Erythroblast (primary cell): ENCODE data around the gene AHCYL2.

Experiments used
- GATA1 ChIP-seq: IDR thresholded peaks from 2 replicates; pipeline ENCODE4 v1.6.1; 2011; ENCODE audit warnings: low read depth, mild to moderate bottlenecking, control low read depth, low read length, moderate library complexity
- POLR2A ChIP-seq: IDR thresholded peaks from 2 replicates; pipeline ENCODE4 v1.6.1; 2011; ENCODE audit warnings: mild to moderate bottlenecking, low read length

- TF ChIP-seq POLR2A (no peak), GATA1 (no peak)
Measured at GRCh38 chr7:129401228-129401966, 176.6 kb downstream of the AHCYL2 start.
